K562 (cell line): ENCODE results near the gene PTTG1IP. TPM values are rescaled to one million over a fixed set of nuclear protein-coding genes. Genes with fewer than 3 reads are reported as not detected.

ENCODE experiments used
- AFF4 ChIP-seq: sonication (generic); formaldehyde crosslinking; IDR thresholded peaks from 2 replicates; pipeline ENCODE4 v1.8.0; 2023; ENCODE audit warnings: mild to moderate bottlenecking, missing genetic modification reagents
- FOXJ3 ChIP-seq: sonication (generic); formaldehyde crosslinking; IDR thresholded peaks from 2 replicates; pipeline ENCODE4 v1.4.0; 2020; ENCODE audit warnings: mild to moderate bottlenecking, missing genetic modification reagents
- GTF2A2 ChIP-seq: IDR thresholded peaks from 2 replicates; pipeline ENCODE4 v1.6.1; 2016; ENCODE audit warnings: mild to moderate bottlenecking, missing genetic modification characterization, missing compliant biosample characterization
- IRF2 ChIP-seq: sonication (generic); formaldehyde crosslinking; IDR thresholded peaks from 2 replicates; pipeline ENCODE4 v1.8.1; 2022; ENCODE audit warnings: mild to moderate bottlenecking, missing genetic modification reagents
- KLF1 ChIP-seq: fragments of 450-650 bp; IDR thresholded peaks from 2 replicates; pipeline ENCODE4 v1.6.1; 2016; ENCODE audit warnings: missing genetic modification characterization, missing compliant biosample characterization
- NR2C1 ChIP-seq, 2 experiments: fragments of 450-650 bp; IDR thresholded peaks; 2 replicates each; pipeline ENCODE4 v1.6.1; 2017; ENCODE audit warnings: mild to moderate bottlenecking in 2 of 2, antibody characterized with exemption in 1 of 2, inconsistent platforms in 1 of 2, missing compliant biosample characterization in 1 of 2, missing genetic modification characterization in 1 of 2
- NR2F6 ChIP-seq: fragments of 450-650 bp; formaldehyde crosslinking; IDR thresholded peaks from 2 replicates; pipeline ENCODE4 v1.4.0; 2020; ENCODE audit warnings: mild to moderate bottlenecking
- SMAD3 ChIP-seq: fragments of 450-650 bp; formaldehyde crosslinking; conservative IDR thresholded peaks from 2 replicates; pipeline ENCODE4 v1.4.0; 2020; ENCODE audit warnings: mild to moderate bottlenecking
- SRSF1 ChIP-seq: fragments of 200-400 bp; formaldehyde crosslinking; IDR thresholded peaks from 2 replicates; pipeline ENCODE4 v1.6.1; 2017; ENCODE audit warnings: mild to moderate bottlenecking, low read depth, low read length, moderate library complexity
- TAF1 ChIP-seq: IDR thresholded peaks from 2 replicates; pipeline ENCODE4 v1.6.1; 2011; ENCODE audit warnings: mild to moderate bottlenecking, low read length, moderate library complexity; ENCODE audit not compliant: insufficient read depth, control insufficient read depth, severe bottlenecking; ENCODE audit errors: extremely low read depth
- TAL1 ChIP-seq: fragments of 450-650 bp; IDR thresholded peaks from 2 replicates; pipeline ENCODE4 v1.6.1; 2016; ENCODE audit warnings: mild to moderate bottlenecking
- TOE1 ChIP-seq, 2 experiments: fragments of 450-650 bp in 1 of 2; sonication (generic) in 1 of 2; formaldehyde crosslinking in 1 of 2; IDR thresholded peaks; 2 replicates each; pipeline versions ENCODE4 v1.7.1 to v1.8.0; 2016 to 2022; ENCODE audit warnings: borderline replicate concordance in 2 of 2, mild to moderate bottlenecking in 2 of 2, antibody characterized with exemption in 1 of 2, inconsistent platforms in 1 of 2, low read depth in 1 of 2, missing genetic modification reagents in 1 of 2, moderate library complexity in 1 of 2
- WHSC1 ChIP-seq: IDR thresholded peaks from one replicate; pipeline ENCODE4 v1.6.1; 2012; ENCODE audit warnings: low read length, control low read depth, inconsistent platforms
- YBX1 ChIP-seq: fragments of 450-650 bp; IDR thresholded peaks from 2 replicates; pipeline ENCODE4 v1.7.1; 2016; ENCODE audit warnings: mild to moderate bottlenecking
- ZNF431 ChIP-seq: sonication (generic); formaldehyde crosslinking; IDR thresholded peaks from 2 replicates; pipeline ENCODE4 v1.8.0; 2022; ENCODE audit warnings: mild to moderate bottlenecking, missing genetic modification reagents
- polyA plus RNA-seq, 8 experiments: library from polyadenylated mRNA; depleted of rRNA in 4 of 8; stranded (reverse) in 5 of 8; unstranded in 3 of 8; fragments of >200 nt; fragmentation: Nextera tagmentation in 2 of 8; fragmentation: Illumina TruSeq in 1 of 8; extraction: Ambion mirVana in 2 of 8; extraction: Trizol in 1 of 8; gene quantifications; 2 replicates each; pipeline versions ENCODE4 v1.2.1 to v1.2.3, GENCODE V29; 2011 to 2014; ENCODE audit warnings: inconsistent platforms in 1 of 8, missing spikeins in 1 of 8
- total RNA-seq, 7 experiments: library from RNA; depleted of rRNA in 6 of 7; stranded (reverse); fragments of >200 nt in 6 of 7; fragmentation: Illumina TruSeq in 2 of 7; extraction: Trizol in 2 of 7; gene quantifications; 2 replicates each; pipeline versions ENCODE4 v1.2.1 to v1.2.3, GENCODE V29; 2011 to 2021; ENCODE audit warnings: low replicate concordance in 1 of 7
- TF ChIP-seq, protein P1 (sequence below), 2 experiments: fragments of 200-800 bp in 1 of 2; sonication (Bioruptor generic) in 1 of 2; sonication (generic) in 1 of 2; formaldehyde crosslinking in 1 of 2; IDR thresholded peaks in 1 of 2; conservative IDR thresholded peaks in 1 of 2; 2 replicates each; pipeline versions ENCODE4 v1.5.0 to v1.6.1; 2016 to 2020; ENCODE audit warnings: missing compliant biosample characterization in 1 of 2, missing genetic modification characterization in 1 of 2, missing genetic modification reagents in 1 of 2
- TF ChIP-seq, protein P2 (sequence below): fragments of 250-450 bp; sonication (Bioruptor Pico); IDR thresholded peaks from 2 replicates; pipeline ENCODE4 v1.4.0; 2020
- TF ChIP-seq, protein P3 (sequence below): fragments of 250-450 bp; sonication (Bioruptor Pico); IDR thresholded peaks from 2 replicates; pipeline ENCODE4 v1.4.0; 2020; ENCODE audit warnings: mild to moderate bottlenecking

The PTTG1IP gene
- total and polyA plus RNA-seq, 9 of the 15 experiments (the other 6 are each of a cell fraction or from before 2014, with no cell fraction given) = 5.0 to 99.3 (median 82.4) TPM

GRCh38 chr21:44878053-44878982, 4.8 kb upstream of the PTTG1IP start (continued):
- TF ChIP-seq, protein P1, sequence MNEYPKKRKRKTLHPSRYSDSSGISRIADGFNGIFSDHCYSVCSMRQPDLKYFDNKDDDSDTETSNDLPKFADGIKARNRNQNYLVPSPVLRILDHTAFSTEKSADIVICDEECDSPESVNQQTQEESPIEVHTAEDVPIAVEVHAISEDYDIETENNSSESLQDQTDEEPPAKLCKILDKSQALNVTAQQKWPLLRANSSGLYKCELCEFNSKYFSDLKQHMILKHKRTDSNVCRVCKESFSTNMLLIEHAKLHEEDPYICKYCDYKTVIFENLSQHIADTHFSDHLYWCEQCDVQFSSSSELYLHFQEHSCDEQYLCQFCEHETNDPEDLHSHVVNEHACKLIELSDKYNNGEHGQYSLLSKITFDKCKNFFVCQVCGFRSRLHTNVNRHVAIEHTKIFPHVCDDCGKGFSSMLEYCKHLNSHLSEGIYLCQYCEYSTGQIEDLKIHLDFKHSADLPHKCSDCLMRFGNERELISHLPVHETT (CRISPR knock-in tag; conservative IDR thresholded peaks at IDR 0.05 in 1 of 2, IDR thresholded peaks at IDR 0.05 in 1 of 2) = 0 out of 4 replicates have a peak, but pooled peaks of 1 of the 2 experiments have one; percentile 16
- TF ChIP-seq SMAD3 (no peak), TAF1 (no peak), YBX1 (no peak), IRF2 (CRISPR knock-in tag) (no peak), WHSC1 (no peak), GTF2A2 (tag) (peak; percentile 54; the same call in 1 of the 2 replicates), SRSF1 (no peak), NR2F6 (CRISPR knock-in tag) (no peak), ZNF431 (CRISPR knock-in tag) (no peak), NR2C1 (IDR thresholded peaks at IDR 0.05) (no peak), NR2C1 (tag; IDR thresholded peaks at IDR 0.05) (no peak; the same call in 1 of the 2 replicates), TOE1 (IDR thresholded peaks at IDR 0.05; ENCODE audit: borderline replicate concordance) (peak; percentile 16; the same call in 1 of the 2 replicates), TOE1 (CRISPR knock-in tag; IDR thresholded peaks at IDR 0.05; ENCODE audit: borderline replicate concordance, low read depth) (no peak), TAL1 (no peak), FOXJ3 (CRISPR knock-in tag) (no peak), KLF1 (0 out of 2 replicates have a peak, but pooled peaks have one; percentile 44), AFF4 (CRISPR knock-in tag) (no peak)
- TF ChIP-seq, protein P2, sequence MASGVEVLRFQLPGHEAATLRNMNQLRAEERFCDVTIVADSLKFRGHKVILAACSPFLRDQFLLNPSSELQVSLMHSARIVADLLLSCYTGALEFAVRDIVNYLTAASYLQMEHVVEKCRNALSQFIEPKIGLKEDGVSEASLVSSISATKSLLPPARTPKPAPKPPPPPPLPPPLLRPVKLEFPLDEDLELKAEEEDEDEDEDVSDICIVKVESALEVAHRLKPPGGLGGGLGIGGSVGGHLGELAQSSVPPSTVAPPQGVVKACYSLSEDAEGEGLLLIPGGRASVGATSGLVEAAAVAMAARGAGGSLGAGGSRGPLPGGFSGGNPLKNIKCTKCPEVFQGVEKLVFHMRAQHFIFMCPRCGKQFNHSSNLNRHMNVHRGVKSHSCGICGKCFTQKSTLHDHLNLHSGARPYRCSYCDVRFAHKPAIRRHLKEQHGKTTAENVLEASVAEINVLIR = no peak
- TF ChIP-seq, protein P3, sequence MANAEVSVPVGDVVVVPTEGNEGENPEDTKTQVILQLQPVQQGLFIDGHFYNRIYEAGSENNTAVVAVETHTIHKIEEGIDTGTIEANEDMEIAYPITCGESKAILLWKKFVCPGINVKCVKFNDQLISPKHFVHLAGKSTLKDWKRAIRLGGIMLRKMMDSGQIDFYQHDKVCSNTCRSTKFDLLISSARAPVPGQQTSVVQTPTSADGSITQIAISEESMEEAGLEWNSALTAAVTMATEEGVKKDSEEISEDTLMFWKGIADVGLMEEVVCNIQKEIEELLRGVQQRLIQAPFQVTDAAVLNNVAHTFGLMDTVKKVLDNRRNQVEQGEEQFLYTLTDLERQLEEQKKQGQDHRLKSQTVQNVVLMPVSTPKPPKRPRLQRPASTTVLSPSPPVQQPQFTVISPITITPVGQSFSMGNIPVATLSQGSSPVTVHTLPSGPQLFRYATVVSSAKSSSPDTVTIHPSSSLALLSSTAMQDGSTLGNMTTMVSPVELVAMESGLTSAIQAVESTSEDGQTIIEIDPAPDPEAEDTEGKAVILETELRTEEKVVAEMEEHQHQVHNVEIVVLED (CRISPR knock-in tag) = no peak
